Right ventricle myocardium inferior (tissue), 1 donor: Measurements from ENCODE around the gene CREBBP. TPM values are rescaled to one million over a fixed set of nuclear protein-coding genes. Genes with fewer than 3 reads are reported as not detected.

Source experiments
- ATAC-seq: fragments of 200-7000 bp; cut with Tn5 transposase; one replicate; pipeline ENCODE4 v1.9.1; 2020; ENCODE audit warnings: mild to moderate bottlenecking, moderate library complexity
- DNase-seq: peaks from one replicate; pipeline ENCODE4 v3.0.0; 2021; ENCODE audit errors: missing footprints
- intact Hi-C: fragments of 100-400 bp; cut with DNase I; formaldehyde crosslinking; loops from one replicate; pipeline ENCODE4 v1.11.0; 2022
- total RNA-seq: library from RNA; stranded (reverse); fragmentation: NEBNext Ultra II Directional; extraction: Animal tissue kit (Norgen Biotek cat#: 25700); gene quantifications from one replicate; pipeline ENCODE4 v1.2.1, GENCODE V29; 2021
- donor health status: DM: no; HTN: yes; CAD: no; lungs with severe emphysema.

CREBBP gene
- total RNA-seq, 1 donor from 2014 or later = 38.0 TPM

DNA sequence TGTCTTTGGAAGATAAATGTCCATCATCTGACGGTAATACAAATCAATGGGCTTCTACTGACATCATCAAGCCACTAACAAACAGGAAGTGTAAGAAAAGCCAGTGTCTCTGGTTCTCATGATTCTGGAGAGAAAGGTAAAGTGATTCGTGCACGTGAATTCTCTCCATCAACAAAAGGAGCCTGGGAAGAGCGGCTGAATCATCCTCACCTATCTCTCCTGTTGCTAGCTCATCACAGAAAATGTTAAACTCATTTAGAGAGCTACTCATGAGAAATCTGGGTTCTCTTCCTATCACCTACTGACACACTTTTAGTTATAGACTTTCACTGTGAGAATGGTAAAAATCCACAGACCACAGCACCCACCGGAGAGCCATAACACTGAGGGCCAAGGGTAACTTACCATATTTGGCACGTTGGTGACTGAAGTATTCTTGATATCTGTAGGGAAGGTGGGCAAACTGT is 70.3 kb downstream of the CREBBP start:
- intact Hi-C loops = no loop called here
- ATAC-seq (no peak), DNase-seq (no peak)

DNA sequence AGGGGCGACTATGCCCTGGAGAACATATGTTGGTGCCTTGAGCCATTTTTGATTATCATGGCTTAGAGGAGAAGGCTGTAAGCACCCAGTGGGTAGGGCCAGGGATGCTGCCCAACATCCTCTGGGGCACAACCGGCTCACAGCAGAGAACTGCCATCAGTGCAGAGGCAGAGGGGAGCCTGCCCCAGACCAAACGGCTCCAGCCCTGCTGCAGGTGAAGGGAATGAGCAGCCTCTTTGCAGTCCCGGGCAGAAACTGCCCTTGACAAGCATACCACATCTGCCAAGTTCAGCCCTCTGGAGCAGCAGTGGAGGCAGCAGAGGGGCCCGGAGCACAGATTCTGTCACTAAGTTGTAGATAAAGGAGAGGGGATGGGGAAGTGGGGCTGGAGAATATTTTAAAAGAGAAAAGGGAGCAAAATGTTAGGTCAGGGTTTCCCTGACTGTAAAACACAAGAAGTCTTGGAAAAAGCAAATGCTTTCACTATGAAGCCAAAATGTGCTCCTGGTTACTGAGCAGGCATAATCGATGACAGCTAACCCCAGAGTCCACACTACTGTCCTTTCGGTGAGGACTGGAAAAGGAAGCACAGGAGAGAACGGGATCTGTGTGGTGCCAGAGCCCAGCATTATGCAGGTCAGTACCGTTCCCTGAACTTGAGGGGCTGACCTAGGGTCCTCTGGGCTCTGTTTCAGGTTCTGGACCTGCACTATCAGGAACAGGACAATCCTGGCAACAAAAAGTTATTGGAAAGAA is 72.0 kb downstream of the CREBBP start:
- intact Hi-C loops = no loop called here
- DNase-seq = no peak
- no peak for ATAC-seq

DNA sequence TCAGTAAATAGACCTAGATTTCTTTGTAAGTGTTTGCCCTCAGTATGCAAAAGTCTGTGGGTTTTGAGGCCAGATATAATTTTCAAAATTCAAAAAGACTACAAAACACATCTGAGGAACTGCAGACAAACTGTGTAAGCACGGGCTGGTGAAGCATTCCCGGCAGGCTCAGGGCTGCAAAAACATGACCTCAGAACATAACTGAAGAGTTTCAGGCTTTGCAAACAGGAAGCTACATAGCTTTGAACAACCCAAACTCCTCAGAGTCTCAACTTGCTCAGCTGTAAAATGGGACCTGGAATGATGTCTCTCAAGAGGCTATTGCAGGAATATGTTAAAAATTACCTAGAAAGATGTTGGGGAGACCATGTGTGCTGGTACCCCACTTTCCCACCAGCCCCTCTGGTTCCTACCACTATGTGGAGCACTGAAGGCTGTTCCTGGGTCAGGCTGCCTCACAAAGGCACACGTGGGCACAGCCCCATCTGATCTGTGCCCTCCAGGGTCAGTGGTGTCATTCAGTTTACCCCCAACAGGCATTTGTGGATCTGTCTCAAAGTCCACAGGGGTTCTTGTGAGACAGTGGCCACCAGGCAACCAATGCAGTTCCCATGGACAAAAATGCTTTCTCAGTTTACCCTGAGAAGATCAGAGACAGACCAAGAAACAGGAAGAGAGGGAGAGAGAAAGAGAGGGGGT is 72.9 kb downstream of the CREBBP start:
- DNase-seq = no peak
- intact Hi-C loops = no loop called here

DNA sequence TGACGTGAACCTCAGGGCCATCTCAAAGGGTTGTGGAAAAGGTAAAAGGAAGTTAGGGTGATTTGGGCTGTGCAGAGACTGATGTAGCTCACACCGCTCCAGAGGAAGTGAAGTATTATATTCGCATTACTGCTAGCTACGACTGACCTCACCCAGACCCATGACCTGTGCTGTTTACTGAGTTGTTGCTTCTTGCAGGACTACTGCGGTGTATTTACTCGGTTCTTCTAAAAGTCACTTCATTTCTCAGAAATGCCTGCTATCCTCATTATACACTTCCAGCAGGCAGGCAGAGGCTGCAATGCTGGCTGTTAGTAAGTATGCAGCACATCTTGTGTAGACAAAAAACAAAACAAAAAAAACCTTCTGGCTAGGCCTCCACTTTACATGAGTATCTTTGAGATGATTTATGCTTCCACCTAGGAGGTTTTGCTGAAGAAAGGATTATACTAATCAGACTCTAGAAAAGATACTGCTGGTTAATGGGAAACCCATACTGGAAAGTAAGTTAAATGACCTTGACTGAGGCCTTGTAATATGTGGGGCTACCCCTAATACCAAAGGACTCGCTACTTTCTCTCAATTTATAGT is 76.0 kb downstream of the CREBBP start:
- intact Hi-C loops = no loop called here
- ATAC-seq (peak; percentile 17), DNase-seq (no peak)

More for the DNA sequence above, 72.9 kb downstream of the CREBBP start:
- no peak for ATAC-seq

DNA sequence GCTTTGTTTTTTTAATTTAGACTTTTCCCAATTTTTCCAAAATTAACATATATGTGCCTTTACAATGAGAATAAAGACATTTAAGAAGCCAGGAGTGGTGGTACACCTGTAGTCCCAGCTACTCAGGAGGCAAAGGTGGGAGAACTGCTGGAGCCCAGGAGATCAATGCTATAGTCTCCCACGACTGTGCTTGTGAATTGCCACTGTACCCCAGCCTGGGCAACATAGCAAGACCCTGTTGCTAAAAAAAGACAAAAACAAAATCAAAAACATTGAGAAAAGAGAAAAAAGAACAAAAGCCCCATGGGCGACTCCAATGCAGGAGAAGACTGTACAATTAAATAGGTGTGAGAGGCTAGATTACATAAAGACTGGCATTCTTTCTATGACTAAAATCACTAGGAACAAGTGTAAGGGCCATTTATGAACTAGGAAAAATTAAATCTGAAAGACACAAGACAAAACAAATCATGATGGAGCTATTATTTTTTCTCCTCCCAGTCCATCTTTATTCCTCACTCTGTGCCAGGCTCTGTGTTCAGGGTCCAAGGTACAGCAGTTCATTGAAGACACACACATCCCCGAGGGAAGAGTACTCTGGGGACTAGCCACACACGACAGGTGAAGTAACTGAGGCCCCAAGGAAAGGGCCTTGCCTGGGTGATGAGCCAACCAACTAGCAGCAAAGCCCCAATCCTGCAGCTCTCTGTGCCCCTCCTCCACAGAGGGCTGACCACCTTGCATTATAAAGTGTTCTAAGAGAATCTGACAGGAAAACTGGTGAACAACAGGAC is 79.8 kb downstream of the CREBBP start:
- ATAC-seq (no peak), DNase-seq (no peak)
- intact Hi-C loops = no loop called here

DNA sequence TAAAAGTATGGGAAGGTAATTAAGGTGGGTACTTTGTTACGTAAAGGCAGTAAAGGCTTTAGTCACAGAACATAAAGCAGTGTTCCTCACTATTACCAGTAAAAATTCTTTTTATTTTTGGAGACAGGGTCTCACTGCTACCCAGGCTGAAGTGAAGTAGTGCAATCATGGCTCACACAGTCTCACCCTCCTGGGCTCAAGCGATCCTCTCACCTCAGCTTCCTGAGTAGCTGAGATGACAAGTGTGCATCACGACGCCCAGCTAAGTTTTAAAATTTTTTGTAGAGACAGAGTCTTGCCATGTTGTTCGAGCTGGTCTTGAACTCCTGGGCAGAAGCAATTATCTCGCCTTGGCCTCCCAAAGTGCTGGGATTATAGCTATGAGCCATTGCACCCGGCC is 80.5 kb downstream of the CREBBP start:
- no peak for ATAC-seq
- intact Hi-C loops = no loop called here
- no peak for DNase-seq

DNA sequence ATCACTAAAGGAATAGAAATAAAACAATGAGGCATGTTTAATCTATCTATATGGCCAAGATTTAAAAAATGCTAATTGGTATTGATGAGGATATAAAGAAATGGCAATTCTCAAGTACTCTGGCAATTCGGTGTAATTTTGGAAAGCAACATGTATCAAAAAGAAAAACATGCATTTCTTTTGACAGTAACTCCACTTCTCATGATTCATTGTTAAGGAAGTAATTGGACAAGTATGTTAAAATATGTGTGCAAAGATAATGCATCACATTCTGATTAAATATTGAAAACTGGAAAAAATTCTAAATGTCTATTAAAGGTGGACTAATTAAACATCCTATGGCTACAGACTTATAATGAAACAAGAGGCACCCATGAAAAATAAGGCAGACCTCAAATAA is 81.2 kb downstream of the CREBBP start:
- no peak for DNase-seq
- ATAC-seq = no peak
- intact Hi-C loops = no loop called here

DNA sequence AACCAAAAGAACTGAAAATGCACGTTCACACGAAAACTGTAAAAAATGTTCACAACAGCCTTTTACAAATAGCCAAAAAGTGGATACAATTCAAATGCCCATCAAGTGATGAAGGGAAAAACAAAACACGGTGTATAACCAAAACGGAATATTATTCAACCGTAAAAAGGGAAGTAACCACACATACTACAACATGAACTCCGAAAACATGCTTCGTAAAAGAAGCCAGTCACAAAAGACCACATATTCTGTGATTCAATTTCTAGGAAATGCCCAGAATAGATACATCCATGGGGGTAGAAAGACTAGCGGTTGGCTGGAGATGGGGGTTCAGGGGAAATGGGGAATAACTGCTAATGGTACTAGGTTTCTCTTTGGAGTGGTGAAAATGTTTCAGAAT is 81.7 kb downstream of the CREBBP start:
- intact Hi-C loops = no loop called here
- DNase-seq (no peak), ATAC-seq (no peak)

DNA sequence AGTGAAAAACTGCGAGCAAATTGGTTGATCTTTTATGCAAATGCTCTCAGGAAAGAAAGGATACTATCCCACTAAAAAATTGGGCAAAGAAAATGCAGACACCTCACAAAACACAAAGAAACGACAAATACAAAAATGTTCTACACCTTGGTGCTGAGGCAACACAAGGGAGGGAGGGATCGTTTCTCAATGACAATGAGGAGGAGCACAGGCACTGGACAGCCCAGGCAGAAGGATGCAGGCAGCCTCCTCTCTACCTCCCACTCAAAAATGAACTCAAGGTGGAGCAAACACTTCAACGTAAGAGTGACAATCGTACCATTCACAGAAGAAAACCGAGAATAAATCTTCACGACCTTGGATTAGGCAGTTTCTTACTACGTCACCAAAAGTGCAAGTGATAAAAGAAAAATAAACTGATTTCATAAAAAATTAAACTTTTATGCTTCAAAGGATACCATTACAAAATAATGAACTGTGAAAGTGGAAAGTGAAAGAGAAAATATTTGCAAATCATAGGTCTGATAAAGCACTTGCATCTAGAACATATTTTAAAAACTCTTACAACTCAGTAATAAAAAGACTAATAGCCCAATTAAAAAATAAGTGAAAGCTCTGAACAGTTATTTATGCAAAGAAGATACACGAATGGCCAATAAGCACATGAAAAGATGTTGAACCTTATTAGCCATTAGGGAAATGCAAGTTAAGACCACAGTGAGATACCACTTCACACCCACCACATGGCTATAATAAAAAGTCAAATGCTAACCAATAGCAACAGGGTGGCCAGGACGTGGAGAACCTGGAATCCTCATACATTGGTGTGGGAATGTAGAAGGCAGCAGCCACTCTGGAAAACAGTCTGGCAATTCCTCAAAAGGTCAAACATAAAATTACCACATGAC is 82.4 kb downstream of the CREBBP start:
- DNase-seq = peak; percentile 48
- intact Hi-C loops = no loop called here
- no peak for ATAC-seq

DNA sequence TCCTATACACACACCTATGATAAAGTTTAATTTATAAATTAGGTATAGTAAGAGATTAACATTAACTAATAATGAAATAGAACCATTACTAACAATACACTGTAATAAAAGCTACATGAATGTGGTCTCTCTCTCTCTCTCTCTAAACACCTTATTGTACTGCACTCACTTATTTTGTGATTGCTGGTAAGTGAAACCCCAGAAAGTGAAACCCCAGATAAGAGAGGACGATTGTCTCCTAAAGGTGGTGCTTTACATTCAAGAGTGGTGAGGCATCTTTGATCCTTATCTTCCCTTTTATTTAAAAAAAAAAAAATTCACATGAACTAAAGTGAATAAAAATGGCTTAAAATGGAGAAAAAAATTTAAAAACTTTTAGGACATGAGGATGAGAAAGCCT is 83.0 kb downstream of the CREBBP start:
- intact Hi-C loops = no loop called here
- ATAC-seq = no peak

DNA sequence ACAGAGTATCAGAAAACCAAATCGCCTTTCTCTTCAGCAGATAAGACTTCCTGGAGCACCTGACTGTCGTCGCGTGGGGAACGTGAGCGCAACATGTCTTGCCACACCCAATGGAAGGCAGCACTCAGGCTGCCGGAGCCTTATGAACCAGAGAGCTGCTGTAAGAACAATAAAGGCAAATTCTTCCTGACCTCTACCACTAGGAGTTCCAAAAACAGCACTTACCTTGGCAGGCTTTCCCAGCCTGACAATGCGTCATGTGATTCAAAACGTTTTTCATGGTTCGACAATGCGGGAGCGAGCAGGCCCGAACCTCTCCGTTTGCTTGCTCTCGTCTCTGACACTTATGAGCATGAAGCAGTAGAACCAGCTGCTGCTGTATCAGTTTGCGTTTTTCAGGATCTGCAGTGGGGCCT is 87.3 kb downstream of the CREBBP start:
- ATAC-seq (peak; percentile 75), DNase-seq (peak; percentile 45)
- intact Hi-C loops = no loop called here

More for the DNA sequence above, 83.0 kb downstream of the CREBBP start:
- no peak for DNase-seq

DNA sequence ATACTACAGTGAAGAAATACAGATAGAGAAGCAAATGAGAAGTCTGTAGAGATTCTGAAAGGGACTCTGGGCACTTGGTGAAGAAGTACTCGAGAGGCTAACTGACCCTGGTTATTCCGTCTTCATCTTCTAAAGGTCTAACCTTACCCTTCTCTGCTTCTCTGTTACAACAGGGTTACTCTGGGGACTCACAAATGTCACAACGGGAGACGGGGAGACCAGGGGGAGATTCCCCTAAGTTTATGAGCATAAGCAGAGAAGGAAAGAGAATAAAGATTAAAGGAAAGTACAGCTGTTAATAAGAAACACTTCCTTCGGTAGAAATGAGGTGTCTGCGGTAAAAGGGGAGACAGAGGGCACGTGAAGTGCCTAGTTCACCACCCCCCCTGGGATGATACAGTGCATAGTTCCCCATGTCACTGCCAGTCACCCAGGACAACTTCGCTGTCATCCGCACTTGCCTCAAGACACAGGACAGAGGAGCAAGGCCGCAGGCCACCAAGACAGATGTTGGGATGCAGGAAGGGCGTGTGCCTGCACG is 88.0 kb downstream of the CREBBP start:
- intact Hi-C loops = no loop called here
- ATAC-seq (no peak), DNase-seq (peak; percentile 57)

DNA sequence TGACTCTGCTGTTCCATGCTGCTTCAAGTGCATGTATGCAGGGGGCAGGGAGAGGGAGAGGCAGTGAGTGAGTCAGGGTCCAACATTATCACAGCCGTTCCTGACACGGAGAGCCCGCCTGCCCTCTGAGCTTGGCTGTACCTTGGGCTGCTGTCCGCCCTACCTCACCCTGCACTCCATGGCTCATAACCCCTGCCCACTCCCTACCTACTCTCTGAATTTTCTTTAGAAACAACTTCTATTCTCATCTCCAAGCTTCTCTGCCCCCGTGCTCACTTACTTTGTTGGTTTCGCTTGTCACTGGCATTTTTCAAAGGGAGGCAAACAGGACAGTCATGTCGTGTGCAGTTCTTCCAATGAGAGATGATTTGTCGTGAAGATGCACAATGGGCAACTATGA is 88.8 kb downstream of the CREBBP start:
- ATAC-seq = no peak
- intact Hi-C loops = no loop called here
- no peak for DNase-seq

DNA sequence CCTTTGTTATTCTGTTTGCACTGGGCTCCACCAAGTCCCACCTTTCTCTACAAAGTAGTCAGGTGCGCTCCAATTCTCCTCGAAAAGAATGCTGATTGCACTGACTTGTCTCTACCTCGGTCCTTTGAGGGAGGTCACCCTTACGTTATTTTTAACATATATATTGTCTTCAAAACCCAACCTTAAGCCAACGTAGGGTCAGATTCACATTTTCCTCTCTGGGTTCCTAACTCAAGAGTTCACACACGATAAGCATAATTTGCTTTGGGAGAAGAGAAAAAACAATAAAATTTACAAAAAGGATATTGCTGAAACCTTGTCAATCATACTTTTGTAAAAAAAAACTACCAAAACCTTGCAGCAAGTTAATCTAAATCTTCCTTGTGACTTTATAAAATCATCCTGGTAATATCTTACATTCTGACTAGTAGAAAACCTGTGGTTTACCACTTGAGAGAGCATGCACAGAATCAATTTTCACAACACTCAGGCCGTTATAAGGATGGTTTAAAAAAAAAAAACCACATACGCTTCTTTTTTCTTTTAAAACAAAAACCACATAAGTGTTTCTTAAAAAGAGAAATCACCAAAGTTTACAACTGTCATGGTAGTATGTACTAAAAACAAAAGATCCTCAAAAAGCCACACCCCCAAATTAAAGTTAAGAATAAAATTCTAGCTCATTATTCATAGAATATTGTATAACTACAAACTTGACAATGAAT is 91.0 kb downstream of the CREBBP start:
- intact Hi-C loops = no loop called here
- DNase-seq (no peak), ATAC-seq (no peak)

DNA sequence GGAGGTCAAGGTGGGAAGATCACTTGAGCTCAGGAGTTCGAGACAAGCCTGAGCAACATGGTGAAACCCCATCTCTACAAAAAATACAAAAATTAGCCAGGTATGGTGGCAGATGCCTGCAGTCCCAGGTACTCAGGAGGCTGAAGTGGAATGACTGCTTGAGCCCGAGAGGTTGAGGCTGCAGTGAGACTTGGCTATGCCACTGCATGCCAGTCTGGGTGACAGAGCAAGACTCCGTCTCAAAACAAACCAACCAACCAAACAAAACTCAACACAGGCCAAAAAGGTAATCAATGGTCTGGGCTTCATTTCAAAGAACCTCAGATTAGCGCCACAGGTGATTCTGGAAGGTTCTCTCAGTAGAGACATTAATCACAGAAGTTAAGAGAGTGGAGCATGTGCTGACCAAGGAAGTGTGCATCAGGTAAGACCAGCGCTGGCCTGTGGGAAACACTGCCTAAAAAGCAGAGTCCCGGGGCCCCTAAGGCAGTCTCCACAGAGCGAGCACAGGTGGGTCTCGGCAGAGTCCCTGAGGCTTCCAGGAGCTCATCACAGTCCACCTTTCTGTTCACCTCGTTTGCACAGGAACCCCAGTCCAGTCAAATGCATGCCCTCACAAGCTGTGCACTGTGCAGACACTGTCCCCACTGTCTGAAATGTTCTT is 91.7 kb downstream of the CREBBP start:
- no peak for ATAC-seq

DNA sequence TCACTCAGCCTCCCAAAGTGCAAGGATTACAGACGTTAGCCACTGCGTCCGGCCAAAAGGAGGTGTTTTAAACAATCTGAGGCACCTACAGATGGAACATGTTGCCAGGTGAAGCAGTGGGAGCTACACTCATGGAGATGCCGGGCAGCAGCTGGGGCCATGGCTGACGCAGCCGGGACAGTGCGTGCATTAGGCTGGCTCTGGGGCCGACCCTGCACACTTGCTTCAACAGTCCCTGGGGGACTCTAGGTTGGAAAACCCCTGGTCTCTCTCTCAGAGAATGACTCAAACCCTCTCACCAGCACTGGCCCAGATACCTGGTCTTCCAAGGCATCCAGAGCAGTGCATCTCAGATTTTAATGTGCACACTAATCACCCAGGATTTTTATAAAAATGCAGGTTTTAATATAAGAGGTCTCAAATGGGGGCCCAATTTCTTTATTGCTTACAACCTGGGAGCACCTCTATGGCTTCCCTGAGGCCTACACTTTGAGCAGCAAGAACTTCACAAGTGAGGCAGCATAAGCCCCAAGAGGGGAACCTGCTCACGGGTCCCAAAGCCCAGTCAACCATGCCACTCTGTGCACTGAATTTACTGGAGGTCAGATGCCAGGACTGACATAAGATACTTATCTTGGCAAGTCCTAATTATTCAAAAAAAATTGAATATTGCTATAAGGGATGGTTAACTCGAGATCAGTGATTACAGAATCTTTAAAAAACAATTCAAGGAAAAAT is 92.4 kb downstream of the CREBBP start:
- intact Hi-C loops = no loop called here
- DNase-seq (no peak), ATAC-seq (no peak)

More for the DNA sequence above, 91.7 kb downstream of the CREBBP start:
- DNase-seq = no peak
- intact Hi-C loops = no loop called here
